Upper lobe of right lung (tissue), 1 donor: ENCODE results near the gene WSCD1. TPM values are rescaled to one million over a fixed set of nuclear protein-coding genes. Genes with fewer than 3 reads are reported as not detected.

Source experiments
- ATAC-seq: fragments of 200-7000 bp; cut with Tn5 transposase; one replicate; pipeline ENCODE4 v1.9.1; 2020; ENCODE audit warnings: mild to moderate bottlenecking, moderate library complexity
- DNase-seq: peaks from one replicate; pipeline ENCODE4 v3.0.0-alpha.2; 2020
- H3K27ac ChIP-seq: fragments of 200-600 bp; one replicate; pipeline ENCODE4 v1.8.0; 2022
- H3K27me3 ChIP-seq: fragments of 200-600 bp; one replicate; pipeline ENCODE4 v1.8.0; 2022; ENCODE audit warnings: mild to moderate bottlenecking
- H3K36me3 ChIP-seq: fragments of 200-600 bp; one replicate; pipeline ENCODE4 v1.8.0; 2022
- H3K4me1 ChIP-seq: fragments of 200-600 bp; one replicate; pipeline ENCODE4 v1.8.0; 2022
- H3K4me3 ChIP-seq: fragments of 200-600 bp; one replicate; pipeline ENCODE4 v1.8.0; 2022; ENCODE audit warnings: mild to moderate bottlenecking
- H3K9me3 ChIP-seq: fragments of 200-600 bp; one replicate; pipeline ENCODE4 v1.8.0; 2022
- CTCF ChIP-seq: fragments of 200-600 bp; IDR thresholded peaks from one replicate; pipeline ENCODE4 v1.8.0; 2022; ENCODE audit warnings: antibody characterized with exemption
- intact Hi-C: fragments of 100-400 bp; cut with DNase I; formaldehyde crosslinking; loops from one replicate; pipeline ENCODE4 v1.11.0; 2022
- total RNA-seq: library from RNA; stranded (reverse); fragmentation: NEBNext Ultra II Directional; extraction: Animal tissue kit (Norgen Biotek cat#: 25700); gene quantifications from one replicate; pipeline ENCODE4 v1.2.1, GENCODE V29; 2021
- donor health status: DM: no; HTN: yes; CAD: no; lungs with severe emphysema.

WSCD1 gene
- total RNA-seq, 1 donor from 2014 or later, result 7.7 TPM

- peaks cover 4% of the 10 kb centered on the region for H3K4me1 ChIP-seq
- ATAC-seq (no peak), DNase-seq (no peak)
Observed at GRCh38 chr17:6070430-6070912, 292 bp downstream of the WSCD1 start.

GRCh38 chr17:6070913-6071511, 833 bp downstream of the WSCD1 start:
- no peak for TF ChIP-seq CTCF
- ATAC-seq (peak; percentile 3), DNase-seq (no peak)
- H3K9me3 ChIP-seq, result no peaks in the 10 kb centered on the region
- H3K27ac ChIP-seq, result no peak overlapping the region
- intact Hi-C loops, result no loop called here
- peaks cover 26% of the 10 kb centered on the region for H3K27me3 ChIP-seq
- no peaks in the 10 kb centered on the region for H3K36me3 ChIP-seq
- H3K4me3 ChIP-seq, result peak overlapping the region; percentile 50
- H3K4me1 ChIP-seq, result peaks cover 4% of the 10 kb centered on the region

More at GRCh38 chr17:6070430-6070912, 292 bp downstream of the WSCD1 start:
- H3K27me3 ChIP-seq, result peaks cover 26% of the 10 kb centered on the region
- no peaks in the 10 kb centered on the region for H3K36me3 ChIP-seq
- no peaks in the 10 kb centered on the region for H3K9me3 ChIP-seq
- peak overlapping the region; percentile 50 for H3K4me3 ChIP-seq
- H3K27ac ChIP-seq, result no peak overlapping the region
- TF ChIP-seq CTCF, result no peak
- intact Hi-C loops, result no loop called here

- DNase-seq (no peak), ATAC-seq (no peak)
- TF ChIP-seq CTCF, result no peak
- H3K4me3 ChIP-seq, result peak overlapping the region; percentile 50
- H3K27ac ChIP-seq, result no peak overlapping the region
- H3K27me3 ChIP-seq, result peaks cover 26% of the 10 kb centered on the region
- intact Hi-C loops, result no loop called here
- H3K4me1 ChIP-seq, result peaks cover 4% of the 10 kb centered on the region
- no peaks in the 10 kb centered on the region for H3K9me3 ChIP-seq
- H3K36me3 ChIP-seq, result no peaks in the 10 kb centered on the region
Observed at GRCh38 chr17:6071528-6072065, 1.4 kb downstream of the WSCD1 start.

GRCh38 chr17:6072157-6072556, 2.0 kb downstream of the WSCD1 start:
- no peaks in the 10 kb centered on the region for H3K36me3 ChIP-seq
- ATAC-seq (no peak), DNase-seq (no peak)
- no peak for TF ChIP-seq CTCF
- no peak overlapping the region for H3K27ac ChIP-seq
- H3K9me3 ChIP-seq, result no peaks in the 10 kb centered on the region
- intact Hi-C loops, result no loop called here
- peaks cover 26% of the 10 kb centered on the region for H3K27me3 ChIP-seq
- peaks cover 4% of the 10 kb centered on the region for H3K4me1 ChIP-seq
- H3K4me3 ChIP-seq, result no peak overlapping the region

GRCh38 chr17:6072611-6073010, 2.4 kb downstream of the WSCD1 start:
- ATAC-seq, result no peak
- Histone ChIP-seq H3K4me1 (peaks cover 4% of the 10 kb centered on the region), H3K36me3 (no peaks in the 10 kb centered on the region), H3K27ac (no peak overlapping the region), H3K27me3 (peaks cover 26% of the 10 kb centered on the region), H3K9me3 (no peaks in the 10 kb centered on the region), H3K4me3 (no peak overlapping the region)
- DNase-seq, result no peak
- TF ChIP-seq CTCF, result no peak
- intact Hi-C loops, result no loop called here
